Body of pancreas (tissue), 4 donors: ENCODE measurements around the gene PACRG. TPM values are rescaled to one million over a fixed set of nuclear protein-coding genes. Genes with fewer than 3 reads are reported as not detected.

ENCODE experiments used
- ATAC-seq: fragments of 150-250 bp; one replicate; pipeline ENCODE4 v1.9.1; 2016
- DNase-seq, 4 donors: peaks; one replicate each; pipeline ENCODE4 v3.0.0-alpha.2; 2019
- H3K27ac ChIP-seq, 4 donors: fragments of 200-600 bp; sonication (generic); 1 replicate in 3 of 4; 2 replicates in 1 of 4; pipeline versions ENCODE4 v1.5.1 to v1.6.1; 2016 to 2019; ENCODE audit warnings: mild to moderate bottlenecking in 1 of 4, mixed read lengths in 1 of 4, moderate library complexity in 1 of 4
- H3K27me3 ChIP-seq, 2 donors: fragments of 200-600 bp; sonication (generic); one replicate each; pipeline ENCODE4 v1.6.0; 2016; ENCODE audit warnings: mild to moderate bottlenecking in 1 of 2
- H3K36me3 ChIP-seq, 2 donors: fragments of 200-600 bp; sonication (generic); replicated peaks in 1 of 2; 2 replicates each; pipeline ENCODE4 v1.5.1; 2016; ENCODE audit warnings: low read depth in 2 of 2; ENCODE audit not compliant: insufficient read depth in 1 of 2
- H3K4me1 ChIP-seq: fragments of 200-600 bp; sonication (generic); one replicate; pipeline ENCODE4 v1.6.0; 2016
- H3K4me3 ChIP-seq, 2 donors: fragments of 200-600 bp; sonication (generic); 1 replicate in 1 of 2; 2 replicates in 1 of 2; pipeline ENCODE4 v1.5.1; 2016 to 2019
- H3K9me3 ChIP-seq, 3 donors: fragments of 200-600 bp; sonication (generic); 1 replicate in 2 of 3; 2 replicates in 1 of 3; pipeline ENCODE4 v1.5.1; 2016
- POLR2A ChIP-seq, 3 donors: fragments of 450-650 bp; IDR thresholded peaks; one replicate each; pipeline ENCODE4 v1.6.1; 2016; ENCODE audit warnings: antibody characterized with exemption in 3 of 3, mild to moderate bottlenecking in 2 of 3
- WGBS, 2 donors: methylation state at CpG; one replicate each; pipeline ENCODE4 v1.1.5; 2017; 5-methylcytosine and 5-hydroxymethylcytosine counted together
- intact Hi-C: fragments of 100-400 bp; cut with DNase I; formaldehyde crosslinking; loops from one replicate; pipeline ENCODE4 v1.15.1; 2023
- total RNA-seq, 2 donors: library from RNA; depleted of rRNA; stranded (reverse); fragments of >200 nt; gene quantifications; one replicate each; pipeline ENCODE4 v1.1.0, GENCODE V29; 2016
- TF ChIP-seq, protein P1 (sequence below), 7 experiments: fragments of 450-650 bp in 4 of 7; fragments of 200-600 bp in 3 of 7; sonication (generic) in 3 of 7; IDR thresholded peaks; one replicate each; pipeline ENCODE4 v1.5.1; 2016 to 2019; ENCODE audit warnings: antibody characterized with exemption in 7 of 7

The PACRG gene
- total RNA-seq, 2 donors from 2014 or later = 7.8 to 10.9 TPM

DNA sequence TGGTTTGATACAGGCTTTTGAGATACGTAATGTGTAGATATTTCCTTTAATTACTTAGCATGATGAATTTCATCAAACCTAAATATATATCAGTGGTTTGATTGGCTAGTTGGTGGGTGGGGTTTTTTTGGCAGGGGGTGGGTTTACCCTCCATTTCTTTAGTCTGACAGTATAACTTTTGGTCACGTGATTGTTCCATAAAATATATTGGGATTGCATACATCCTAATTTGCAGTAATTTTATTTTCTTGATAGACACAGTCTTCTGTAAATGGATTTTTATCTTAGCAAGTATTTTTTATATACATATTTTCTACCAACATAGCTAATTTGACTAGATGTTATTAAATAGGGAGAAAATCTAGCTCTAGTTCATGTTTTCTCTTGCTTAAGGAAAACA lies 509.3 kb downstream of the PACRG start:
- 87 to 92% methylated on average over 2 of the region's 2 CpGs for WGBS, 2 donors
- TF ChIP-seq, protein P1, sequence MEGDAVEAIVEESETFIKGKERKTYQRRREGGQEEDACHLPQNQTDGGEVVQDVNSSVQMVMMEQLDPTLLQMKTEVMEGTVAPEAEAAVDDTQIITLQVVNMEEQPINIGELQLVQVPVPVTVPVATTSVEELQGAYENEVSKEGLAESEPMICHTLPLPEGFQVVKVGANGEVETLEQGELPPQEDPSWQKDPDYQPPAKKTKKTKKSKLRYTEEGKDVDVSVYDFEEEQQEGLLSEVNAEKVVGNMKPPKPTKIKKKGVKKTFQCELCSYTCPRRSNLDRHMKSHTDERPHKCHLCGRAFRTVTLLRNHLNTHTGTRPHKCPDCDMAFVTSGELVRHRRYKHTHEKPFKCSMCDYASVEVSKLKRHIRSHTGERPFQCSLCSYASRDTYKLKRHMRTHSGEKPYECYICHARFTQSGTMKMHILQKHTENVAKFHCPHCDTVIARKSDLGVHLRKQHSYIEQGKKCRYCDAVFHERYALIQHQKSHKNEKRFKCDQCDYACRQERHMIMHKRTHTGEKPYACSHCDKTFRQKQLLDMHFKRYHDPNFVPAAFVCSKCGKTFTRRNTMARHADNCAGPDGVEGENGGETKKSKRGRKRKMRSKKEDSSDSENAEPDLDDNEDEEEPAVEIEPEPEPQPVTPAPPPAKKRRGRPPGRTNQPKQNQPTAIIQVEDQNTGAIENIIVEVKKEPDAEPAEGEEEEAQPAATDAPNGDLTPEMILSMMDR (IDR thresholded peaks at IDR 0.05) = no peak
- no peak for TF ChIP-seq POLR2A (IDR thresholded peaks at IDR 0.05)
- intact Hi-C loops = no loop called here

DNA sequence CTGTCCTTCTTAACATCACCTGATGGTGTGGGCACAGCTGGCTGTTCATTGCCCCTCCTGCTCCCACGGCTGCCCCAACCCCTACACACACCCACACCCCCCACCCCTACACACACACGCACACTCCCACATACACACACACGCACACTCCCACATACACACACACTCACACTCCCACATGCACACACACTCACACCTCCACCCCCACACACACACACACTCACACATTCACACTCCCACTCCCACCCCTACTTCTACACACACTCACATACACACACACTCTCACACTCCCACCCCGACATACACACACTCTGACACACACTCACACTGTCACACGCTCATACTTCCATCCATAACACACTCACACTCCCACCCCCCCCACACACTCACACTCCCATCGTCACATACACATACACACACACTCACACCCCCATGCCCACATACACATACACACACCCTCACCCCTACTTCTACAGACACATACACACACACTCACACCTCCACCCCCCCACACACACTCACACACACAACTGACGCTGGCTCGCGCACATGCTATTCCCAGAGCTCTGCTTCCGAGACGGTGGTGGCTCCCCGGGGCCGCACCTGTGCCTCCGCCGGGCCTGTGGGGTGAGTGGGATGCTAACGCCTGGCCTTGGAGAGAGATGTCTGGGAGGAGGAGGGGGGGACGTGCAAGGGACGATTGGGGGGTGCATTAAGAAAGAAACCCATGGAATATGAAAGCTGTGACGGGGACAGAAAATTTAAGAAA lies 512.0 kb downstream of the PACRG start:
- no peaks in the 10 kb centered on the region for H3K9me3 ChIP-seq
- no peaks in the 10 kb centered on the region for H3K27me3 ChIP-seq
- intact Hi-C loops = no loop called here
- ATAC-seq (no peak), DNase-seq (no peak)
- no peaks in the 10 kb centered on the region for H3K36me3 ChIP-seq
- H3K4me3 ChIP-seq = no peak overlapping the region
- WGBS, 2 donors = 88 to 90% methylated on average over 19 of the region's 19 CpGs
- TF ChIP-seq, protein P1 (IDR thresholded peaks at IDR 0.05) = no peak
- no peak overlapping the region for H3K27ac ChIP-seq
- H3K4me1 ChIP-seq = no peaks in the 10 kb centered on the region

More for the DNA sequence above, 509.3 kb downstream of the PACRG start:
- H3K36me3 ChIP-seq = no peaks in the 10 kb centered on the region
- ATAC-seq (no peak), DNase-seq (no peak)
- H3K27ac ChIP-seq = no peak overlapping the region
- H3K4me3 ChIP-seq = no peak overlapping the region
- no peaks in the 10 kb centered on the region for H3K27me3 ChIP-seq
- H3K9me3 ChIP-seq = no peaks in the 10 kb centered on the region
- no peaks in the 10 kb centered on the region for H3K4me1 ChIP-seq

DNA sequence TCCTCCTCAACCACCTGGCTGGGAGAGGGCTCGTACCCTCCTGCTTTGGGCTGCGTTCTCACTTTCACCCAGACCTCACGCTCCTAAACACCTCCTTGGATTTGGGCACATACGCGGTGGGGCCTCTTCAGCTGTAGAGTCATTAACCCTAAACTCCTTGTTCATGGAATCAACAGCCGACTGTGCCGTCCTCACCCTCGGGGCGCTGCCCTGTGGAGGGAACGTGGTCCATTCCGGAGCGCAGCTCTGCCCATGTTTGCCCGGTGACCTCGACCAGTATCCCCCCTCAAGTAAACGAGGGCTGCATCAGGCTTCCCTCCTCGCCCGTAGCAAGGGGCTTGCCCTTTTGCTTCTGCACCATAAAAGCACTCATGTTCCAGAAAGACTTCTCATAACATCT lies 512.8 kb downstream of the PACRG start:
- H3K4me1 ChIP-seq = no peaks in the 10 kb centered on the region
- intact Hi-C loops = no loop called here

DNA sequence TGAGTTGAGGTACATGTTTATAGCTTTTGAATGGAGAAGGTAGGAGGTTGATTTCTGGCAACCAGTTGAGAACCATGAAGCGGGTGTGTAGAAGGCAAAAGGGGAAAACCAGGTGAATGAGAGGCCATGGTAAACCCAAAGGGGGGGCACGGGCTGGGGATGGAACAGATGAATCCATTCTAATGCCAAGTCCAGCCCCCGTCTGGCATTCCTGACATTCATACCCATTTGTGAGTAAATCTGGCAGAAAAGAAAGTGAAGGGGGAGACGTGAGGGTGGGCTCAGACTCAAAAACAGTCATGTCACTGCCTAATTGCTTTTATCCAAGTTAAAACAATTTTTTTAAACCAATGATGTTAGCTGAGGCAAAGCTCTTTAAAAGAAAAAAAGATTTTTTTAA lies 513.9 kb downstream of the PACRG start:
- H3K4me3 ChIP-seq = no peak overlapping the region
- intact Hi-C loops = no loop called here
- 70 to 74% methylated on average over 4 of the region's 4 CpGs for WGBS, 2 donors
- no peaks in the 10 kb centered on the region for H3K36me3 ChIP-seq
- ATAC-seq (no peak), DNase-seq (no peak)
- TF ChIP-seq POLR2A (IDR thresholded peaks at IDR 0.05) = no peak
- TF ChIP-seq, protein P1 (IDR thresholded peaks at IDR 0.05) = no peak
- H3K9me3 ChIP-seq = no peaks in the 10 kb centered on the region
- H3K4me1 ChIP-seq = no peaks in the 10 kb centered on the region
- H3K27ac ChIP-seq = no peak overlapping the region
- H3K27me3 ChIP-seq = no peaks in the 10 kb centered on the region

More for the DNA sequence above, 512.8 kb downstream of the PACRG start:
- Histone ChIP-seq H3K27me3 (no peaks in the 10 kb centered on the region), H3K36me3 (no peaks in the 10 kb centered on the region), H3K27ac (no peak overlapping the region), H3K9me3 (no peaks in the 10 kb centered on the region), H3K4me3 (no peak overlapping the region)
- DNase-seq (no peak), ATAC-seq (no peak)
- TF ChIP-seq, protein P1 (IDR thresholded peaks at IDR 0.05) = no peak
- no peak for TF ChIP-seq POLR2A (IDR thresholded peaks at IDR 0.05)
- WGBS, 2 donors = 89 to 91% methylated on average over 17 of the region's 17 CpGs

DNA sequence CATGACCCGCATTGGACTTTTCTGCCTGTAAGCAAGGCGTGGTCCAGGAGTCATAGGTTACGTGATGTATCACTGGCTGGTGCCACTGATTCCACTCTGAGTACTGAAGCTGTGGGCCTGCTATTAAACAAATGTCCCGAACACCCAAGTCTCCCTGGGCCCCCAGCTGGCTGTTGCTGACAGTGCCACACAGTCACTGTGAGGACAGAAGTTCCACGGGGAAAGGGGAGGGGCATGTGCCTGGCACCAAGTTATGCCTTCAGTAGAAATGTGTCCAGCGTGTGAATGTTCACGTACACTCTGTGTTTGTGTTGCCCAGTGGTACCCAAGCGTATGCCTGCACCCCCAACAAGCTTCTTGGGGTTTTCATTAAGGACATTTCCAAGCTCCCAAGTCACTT lies 515.3 kb downstream of the PACRG start:
- intact Hi-C loops = no loop called here
- ATAC-seq (no peak), DNase-seq (no peak)
- H3K4me1 ChIP-seq = no peaks in the 10 kb centered on the region
- H3K36me3 ChIP-seq = no peaks in the 10 kb centered on the region
- H3K27me3 ChIP-seq = no peaks in the 10 kb centered on the region
- TF ChIP-seq POLR2A (IDR thresholded peaks at IDR 0.05) = no peak
- TF ChIP-seq, protein P1 (IDR thresholded peaks at IDR 0.05) = no peak
- 73 to 80% methylated on average over 8 of the region's 8 CpGs for WGBS, 2 donors
- no peaks in the 10 kb centered on the region for H3K9me3 ChIP-seq
- H3K27ac ChIP-seq = no peak overlapping the region
- no peak overlapping the region for H3K4me3 ChIP-seq
